SU-DHL-6 (cell line): Measurements from ENCODE around the gene RAPGEF5.

ENCODE experiments used
- H2AFZ ChIP-seq: fragments of 200-600 bp; sonication (generic); 2 replicates; pipeline ENCODE4 v1.6.1; 2014; ENCODE audit warnings: low read depth, mild to moderate bottlenecking, moderate library complexity, mixed read lengths, antibody characterized with exemption, low read length; ENCODE audit not compliant: severe bottlenecking
- H3F3A ChIP-seq: fragments of 200-600 bp; shearing (Covaris generic); 2 replicates; pipeline ENCODE4 v1.6.0; 2016; ENCODE audit warnings: antibody characterized with exemption, mild to moderate bottlenecking; ENCODE audit not compliant: insufficient read depth
- H3K27ac ChIP-seq: fragments of 200-600 bp; sonication (generic); 2 replicates; pipeline ENCODE4 v1.5.1; 2016; ENCODE audit warnings: low read depth, mild to moderate bottlenecking, low read length, moderate library complexity, mixed read lengths
- H3K27me3 ChIP-seq: fragments of 200-600 bp; sonication (generic), shearing (Covaris generic); 2 replicates; pipeline ENCODE4 v1.6.0; 2014; ENCODE audit warnings: mild to moderate bottlenecking, low read length
- H3K36me3 ChIP-seq: fragments of 200-600 bp; sonication (generic); 2 replicates; pipeline ENCODE4 v1.6.1; 2014; ENCODE audit warnings: mild to moderate bottlenecking, low read length, mixed read lengths
- H3K4me2 ChIP-seq: fragments of 300-600, 200-600 bp; shearing (Covaris generic), sonication (generic); 2 replicates; pipeline ENCODE4 v1.6.0; 2014; ENCODE audit warnings: low read length, low read depth, mild to moderate bottlenecking; ENCODE audit not compliant: poor library complexity, severe bottlenecking
- H3K4me3 ChIP-seq: fragments of 200-600 bp; sonication (generic); 2 replicates; pipeline ENCODE4 v1.5.1; 2014; ENCODE audit warnings: antibody characterized with exemption, low read length, mild to moderate bottlenecking, mixed read lengths; ENCODE audit not compliant: insufficient read depth, poor library complexity, severe bottlenecking
- H3K79me2 ChIP-seq: fragments of 200-600 bp; sonication (generic); 2 replicates; pipeline ENCODE4 v1.6.1; 2014; ENCODE audit warnings: mild to moderate bottlenecking, low read length, moderate library complexity; ENCODE audit not compliant: insufficient read depth
- H3K9ac ChIP-seq: fragments of 200-600 bp; sonication (generic); 2 replicates; pipeline ENCODE4 v1.7.0; 2014; ENCODE audit warnings: mild to moderate bottlenecking, low read length
- H3K9me2 ChIP-seq: fragments of 200-600 bp; sonication (generic); replicated peaks from 2 replicates; pipeline ENCODE4 v1.6.1; 2014; ENCODE audit warnings: low read length; ENCODE audit not compliant: insufficient read depth
- H3K9me3 ChIP-seq: fragments of 200-600 bp; sonication (generic); 2 replicates; pipeline ENCODE4 v1.6.1; 2014; ENCODE audit warnings: low read length, mixed read lengths; ENCODE audit not compliant: insufficient read depth
- H4K20me1 ChIP-seq: fragments of 200-600 bp; sonication (generic); 2 replicates; pipeline ENCODE4 v1.6.1; 2014; ENCODE audit warnings: low read depth, mild to moderate bottlenecking, antibody characterized with exemption, low read length, moderate library complexity, mixed read lengths
- EZH2phosphoT487 ChIP-seq: fragments of 200-600 bp; sonication (generic), shearing (Covaris generic); conservative IDR thresholded peaks from 2 replicates; pipeline ENCODE4 v1.6.1; 2018; ENCODE audit warnings: mild to moderate bottlenecking, antibody characterized with exemption, low read length, moderate library complexity, mixed read lengths
- TF ChIP-seq, protein P1 (sequence below): fragments of 200-600 bp; sonication (generic); IDR thresholded peaks from one replicate; pipeline ENCODE4 v1.5.1; 2017; ENCODE audit warnings: antibody characterized with exemption, mild to moderate bottlenecking, low read length, moderate library complexity; ENCODE audit not compliant: insufficient read depth, poor library complexity, severe bottlenecking

The RAPGEF5 gene

DNA sequence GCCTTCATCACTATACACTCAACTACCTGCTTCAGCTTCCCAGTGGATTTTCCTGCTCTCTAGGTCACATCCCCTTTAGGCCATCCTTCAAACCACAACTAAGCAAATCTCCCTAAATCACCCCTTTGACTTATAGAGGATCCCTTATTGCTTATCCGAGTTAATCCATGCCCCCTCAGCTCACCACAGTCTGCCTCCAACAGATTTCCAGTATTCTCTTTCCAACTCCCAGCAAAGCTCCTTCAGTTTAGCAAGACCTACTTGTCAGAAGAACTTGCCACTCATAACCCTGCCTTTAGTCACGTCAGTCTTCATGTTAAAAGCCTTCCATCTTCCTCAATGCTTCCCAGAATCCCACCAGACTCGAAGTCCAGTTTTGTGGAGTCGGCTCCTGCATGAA is 38.6 kb downstream of the RAPGEF5 start:
- Histone ChIP-seq H3F3A (no peaks in the 10 kb centered on the region), H3K79me2 (no peaks in the 10 kb centered on the region), H3K4me3 (no peak overlapping the region), H3K27ac (no peak overlapping the region), H3K36me3 (no peaks in the 10 kb centered on the region), H3K4me2 (no peak overlapping the region), H2AFZ (no peak overlapping the region), H3K9me3 (no peaks in the 10 kb centered on the region), H3K9me2 (no peaks in the 10 kb centered on the region), H3K27me3 (no peaks in the 10 kb centered on the region), H3K9ac (no peak overlapping the region), H4K20me1 (no peaks in the 10 kb centered on the region)
- TF ChIP-seq, protein P1, sequence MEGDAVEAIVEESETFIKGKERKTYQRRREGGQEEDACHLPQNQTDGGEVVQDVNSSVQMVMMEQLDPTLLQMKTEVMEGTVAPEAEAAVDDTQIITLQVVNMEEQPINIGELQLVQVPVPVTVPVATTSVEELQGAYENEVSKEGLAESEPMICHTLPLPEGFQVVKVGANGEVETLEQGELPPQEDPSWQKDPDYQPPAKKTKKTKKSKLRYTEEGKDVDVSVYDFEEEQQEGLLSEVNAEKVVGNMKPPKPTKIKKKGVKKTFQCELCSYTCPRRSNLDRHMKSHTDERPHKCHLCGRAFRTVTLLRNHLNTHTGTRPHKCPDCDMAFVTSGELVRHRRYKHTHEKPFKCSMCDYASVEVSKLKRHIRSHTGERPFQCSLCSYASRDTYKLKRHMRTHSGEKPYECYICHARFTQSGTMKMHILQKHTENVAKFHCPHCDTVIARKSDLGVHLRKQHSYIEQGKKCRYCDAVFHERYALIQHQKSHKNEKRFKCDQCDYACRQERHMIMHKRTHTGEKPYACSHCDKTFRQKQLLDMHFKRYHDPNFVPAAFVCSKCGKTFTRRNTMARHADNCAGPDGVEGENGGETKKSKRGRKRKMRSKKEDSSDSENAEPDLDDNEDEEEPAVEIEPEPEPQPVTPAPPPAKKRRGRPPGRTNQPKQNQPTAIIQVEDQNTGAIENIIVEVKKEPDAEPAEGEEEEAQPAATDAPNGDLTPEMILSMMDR, result no peak
- TF ChIP-seq EZH2phosphoT487, result no peak

DNA sequence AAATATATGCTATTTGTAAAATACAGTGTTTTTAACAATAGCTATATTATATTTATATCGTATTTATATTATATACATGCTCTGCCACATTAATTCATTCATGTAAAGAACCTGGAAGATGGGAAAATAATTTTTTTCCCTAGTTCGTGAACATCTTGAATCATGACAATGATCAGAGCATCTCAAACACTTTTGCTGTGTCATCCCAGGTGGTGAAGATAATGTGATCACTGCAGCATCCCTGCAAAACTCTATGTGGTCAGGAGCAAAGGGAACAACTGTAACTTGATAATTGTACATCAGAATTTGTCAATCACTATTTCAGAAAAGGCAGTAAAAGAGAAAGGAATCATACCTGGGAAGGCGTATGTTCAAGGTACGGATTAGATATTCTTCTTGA is 39.3 kb downstream of the RAPGEF5 start:
- H3K27ac ChIP-seq, result no peak overlapping the region
- no peaks in the 10 kb centered on the region for H3K27me3 ChIP-seq
- no peak overlapping the region for H3K9ac ChIP-seq
- no peaks in the 10 kb centered on the region for H4K20me1 ChIP-seq
- H3F3A ChIP-seq, result no peaks in the 10 kb centered on the region
- no peak overlapping the region for H2AFZ ChIP-seq
- TF ChIP-seq, protein P1, result no peak
- TF ChIP-seq EZH2phosphoT487, result no peak
- H3K4me3 ChIP-seq, result no peak overlapping the region
- no peaks in the 10 kb centered on the region for H3K36me3 ChIP-seq
- H3K79me2 ChIP-seq, result no peaks in the 10 kb centered on the region
- H3K9me2 ChIP-seq, result no peaks in the 10 kb centered on the region
- no peaks in the 10 kb centered on the region for H3K9me3 ChIP-seq
- H3K4me2 ChIP-seq, result no peak overlapping the region

DNA sequence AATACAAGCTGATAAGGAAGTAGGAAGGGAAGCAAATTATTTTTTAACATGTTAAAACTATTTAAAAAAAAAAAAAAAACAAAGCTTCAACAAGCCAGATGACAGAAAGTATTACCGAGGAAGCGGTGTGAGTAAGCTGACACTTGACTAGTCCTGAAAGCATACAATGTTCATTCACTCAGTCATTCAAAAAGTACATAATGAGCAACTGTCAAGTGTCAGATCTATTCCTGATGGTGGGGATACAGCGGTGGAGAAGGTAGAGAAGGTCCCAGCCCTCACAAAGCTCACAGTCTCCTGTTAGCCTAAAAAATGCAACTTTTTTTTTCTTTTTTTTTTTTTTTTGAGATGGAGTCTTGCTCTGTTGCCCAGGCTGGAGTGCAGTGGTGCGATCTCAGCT is 40.0 kb downstream of the RAPGEF5 start:
- Histone ChIP-seq H3K9ac (no peak overlapping the region), H2AFZ (no peak overlapping the region), H3K79me2 (no peaks in the 10 kb centered on the region), H3K4me2 (no peak overlapping the region), H3F3A (no peaks in the 10 kb centered on the region), H3K9me3 (no peaks in the 10 kb centered on the region), H3K9me2 (no peaks in the 10 kb centered on the region), H3K27me3 (no peaks in the 10 kb centered on the region), H3K4me3 (no peak overlapping the region), H3K27ac (no peak overlapping the region), H4K20me1 (no peaks in the 10 kb centered on the region), H3K36me3 (no peaks in the 10 kb centered on the region)
- no peak for TF ChIP-seq EZH2phosphoT487
- TF ChIP-seq, protein P1, result no peak

DNA sequence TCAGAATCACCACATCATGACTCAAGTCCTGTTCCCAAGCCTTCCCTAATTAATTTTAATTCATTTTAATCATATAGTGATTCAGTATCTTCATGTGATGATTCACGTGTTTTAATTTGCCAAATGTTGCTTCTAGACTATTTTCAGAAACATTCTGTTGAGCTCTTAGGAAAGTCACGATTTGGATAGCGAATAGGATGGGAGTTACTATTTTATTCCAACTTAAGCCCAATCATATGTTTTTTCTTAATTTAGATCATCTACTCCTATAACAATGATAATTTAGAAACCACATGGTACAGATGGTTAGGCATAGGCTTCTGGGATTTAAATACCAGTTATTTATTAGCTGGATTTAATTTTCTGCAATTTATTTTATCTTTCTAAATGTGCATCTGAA is 49.1 kb downstream of the RAPGEF5 start:
- Histone ChIP-seq H3K9me2 (no peaks in the 10 kb centered on the region), H3K9me3 (no peaks in the 10 kb centered on the region), H2AFZ (no peak overlapping the region), H3F3A (no peaks in the 10 kb centered on the region), H3K4me2 (no peak overlapping the region), H3K27ac (no peak overlapping the region), H3K4me3 (no peak overlapping the region), H3K79me2 (no peaks in the 10 kb centered on the region), H3K27me3 (no peaks in the 10 kb centered on the region), H3K36me3 (no peaks in the 10 kb centered on the region), H3K9ac (no peak overlapping the region), H4K20me1 (no peaks in the 10 kb centered on the region)
- TF ChIP-seq, protein P1, result no peak
- TF ChIP-seq EZH2phosphoT487, result no peak
